Measurements from ENCODE around the gene ZNF470.

ZNF470 gene

GRCh38 chr19:56625708-56626107 is 58.4 kb downstream of the ZNF470 start:
- in situ Hi-C loops (cut with HindIII; ENCODE audit: low pct_ligation_motif_present, low sequenced_read_pairs) = no loop called here
- no peak for DNase-seq
- TF ChIP-seq CTCF (IDR thresholded peaks at IDR 0.05; ENCODE audit: low read depth, low read length, missing control alignments) = no peak
- H3K27me3 ChIP-seq (replicated peaks) = no peaks in the 10 kb centered on the region
- peaks cover 14% of the 10 kb centered on the region for H3K36me3 ChIP-seq (replicated peaks)
- H3K27ac ChIP-seq = no peak overlapping the region
- H3K4me3 ChIP-seq (ENCODE audit: low read depth, low read length) = no peak overlapping the region

GRCh38 chr19:56633021-56633420 is 65.8 kb downstream of the ZNF470 start:
- in situ Hi-C loops (cut with HindIII; ENCODE audit: low pct_ligation_motif_present, low sequenced_read_pairs) = no loop called here
- no peak for TF ChIP-seq CTCF (IDR thresholded peaks at IDR 0.05; ENCODE audit: low read depth, low read length, missing control alignments)
- DNase-seq = no peak
- Histone ChIP-seq H3K36me3 (replicated peaks) (no peaks in the 10 kb centered on the region), H3K4me3 (ENCODE audit: low read depth, low read length) (no peak overlapping the region), H3K27ac (no peak overlapping the region), H3K27me3 (replicated peaks) (no peaks in the 10 kb centered on the region)

GRCh38 chr19:56637976-56638555 is 70.8 kb downstream of the ZNF470 start:
- Histone ChIP-seq H3K27ac (no peak overlapping the region), H3K27me3 (replicated peaks) (no peaks in the 10 kb centered on the region), H3K4me3 (ENCODE audit: low read depth, low read length) (no peak overlapping the region), H3K36me3 (replicated peaks) (no peaks in the 10 kb centered on the region)
- no peak for TF ChIP-seq CTCF (IDR thresholded peaks at IDR 0.05; ENCODE audit: low read depth, low read length, missing control alignments)
- in situ Hi-C loops (cut with HindIII; ENCODE audit: low pct_ligation_motif_present, low sequenced_read_pairs) = no loop called here
- peak; percentile 83 for DNase-seq
